SK-N-SH (cell line): ENCODE measurements around the gene SHISA5. TPM values are rescaled to one million over a fixed set of nuclear protein-coding genes. Genes with fewer than 3 reads are reported as not detected.

Experiments used
- CTCF ChIA-PET: fragments of 300-600, 350-600 bp; formaldehyde crosslinking; extraction: SDS; loops from one replicate; lab custom pipeline; 2021; lab: Yijun Ruan, JAX
- POLR2A ChIA-PET: fragments of 350-600 bp; sonication (Branson Sonifier 250); formaldehyde crosslinking; extraction: SDS; loops from one replicate; lab custom pipeline; 2020; ENCODE audit warnings: antibody characterized with exemption, inconsistent platforms; lab: Yijun Ruan, JAX
- DNase-seq: peaks from one replicate; pipeline ENCODE4 v3.0.0; 2012
- H2AFZ ChIP-seq: fragments of 200-600 bp; sonication (generic); 2 replicates; pipeline ENCODE4 v1.8.1; 2016; ENCODE audit warnings: antibody characterized with exemption, mild to moderate bottlenecking, low read depth
- H3F3A ChIP-seq: fragments of 200-600 bp; sonication (generic); replicated peaks from 2 replicates; pipeline ENCODE3; 2016; ENCODE audit warnings: antibody characterized with exemption, mild to moderate bottlenecking; ENCODE audit not compliant: insufficient read depth
- H3K27ac ChIP-seq, 2 experiments: fragments of 200-500 bp in 1 of 2; fragments of 200-600 bp in 1 of 2; sonication (Bioruptor generic) in 1 of 2; sonication (generic), shearing (Covaris generic) in 1 of 2; 2 replicates each; pipeline versions ENCODE4 v1.5.1 to v1.6.1; 2014 to 2016; ENCODE audit warnings: low read depth in 2 of 2, inconsistent platforms in 1 of 2, low read length in 1 of 2, mild to moderate bottlenecking in 1 of 2, mixed read lengths in 1 of 2
- H3K27me3 ChIP-seq: fragments of 200-600 bp; sonication (generic), shearing (Covaris generic); 2 replicates; pipeline ENCODE4 v1.6.1; 2016; ENCODE audit warnings: mixed run types; ENCODE audit not compliant: insufficient read depth
- H3K36me3 ChIP-seq, 2 experiments: fragments of 200-500 bp in 1 of 2; fragments of 200-600 bp in 1 of 2; sonication (Bioruptor generic) in 1 of 2; sonication (generic) in 1 of 2; replicated peaks in 1 of 2; 2 replicates each; pipeline versions ENCODE3 to v1.5.1; 2014 to 2016; ENCODE audit warnings: low read length in 1 of 2, mild to moderate bottlenecking in 1 of 2; ENCODE audit not compliant: insufficient read depth in 2 of 2, control insufficient read depth in 1 of 2
- H3K4me1 ChIP-seq, 2 experiments: fragments of 200-500 bp in 1 of 2; fragments of 200-600 bp in 1 of 2; sonication (Bioruptor generic) in 1 of 2; sonication (generic), shearing (Covaris generic) in 1 of 2; 2 replicates each; pipeline versions ENCODE4 v1.5.1 to v1.6.1; 2014 to 2016; ENCODE audit warnings: low read depth in 1 of 2, low read length in 1 of 2, mixed run types in 1 of 2; ENCODE audit not compliant: insufficient read depth in 2 of 2, control insufficient read depth in 1 of 2
- H3K4me2 ChIP-seq: fragments of 200-600 bp; sonication (generic), shearing (Covaris generic); 2 replicates; pipeline ENCODE4 v1.6.1; 2017; ENCODE audit warnings: mixed run types
- H3K4me3 ChIP-seq, 2 experiments: fragments of 200-500 bp in 1 of 2; fragments of 200-600 bp in 1 of 2; sonication (Bioruptor generic) in 1 of 2; sonication (generic), shearing (Covaris generic) in 1 of 2; 2 replicates each; pipeline versions ENCODE4 v1.5.1 to v1.8.1; 2014 to 2016; ENCODE audit warnings: low read depth in 2 of 2, inconsistent platforms in 1 of 2, low read length in 1 of 2, mild to moderate bottlenecking in 1 of 2, mixed read lengths in 1 of 2, moderate library complexity in 1 of 2
- H3K79me2 ChIP-seq: fragments of 200-600 bp; sonication (generic); 2 replicates; pipeline ENCODE4 v1.8.1; 2017; ENCODE audit warnings: mild to moderate bottlenecking; ENCODE audit not compliant: insufficient read depth
- H3K9ac ChIP-seq: fragments of 200-600 bp; sonication (generic); 2 replicates; pipeline ENCODE4 v1.6.1; 2017; ENCODE audit warnings: mixed run types
- H3K9me2 ChIP-seq: fragments of 200-600 bp; sonication (generic); 2 replicates; pipeline ENCODE4 v1.6.1; 2017; ENCODE audit warnings: mixed run types
- H3K9me3 ChIP-seq: fragments of 200-600 bp; sonication (generic); 2 replicates; pipeline ENCODE4 v1.6.1; 2017; ENCODE audit warnings: mixed run types, mild to moderate bottlenecking, moderate library complexity
- H4K20me1 ChIP-seq: fragments of 200-600 bp; sonication (generic); 2 replicates; pipeline ENCODE4 v1.6.1; 2017; ENCODE audit warnings: mild to moderate bottlenecking, mixed run types; ENCODE audit not compliant: insufficient read depth
- CHD2 ChIP-seq: fragments of 150-350 bp; IDR thresholded peaks from 2 replicates; pipeline ENCODE4 v1.6.1; 2018; ENCODE audit warnings: low read length; ENCODE audit not compliant: partially characterized antibody
- CTCF ChIP-seq: fragments of 200-600 bp; sonication (generic); IDR thresholded peaks from 2 replicates; pipeline ENCODE4 v1.6.1; 2017; ENCODE audit warnings: antibody characterized with exemption, mild to moderate bottlenecking, moderate library complexity
- EP300 ChIP-seq, 2 experiments: IDR thresholded peaks; 2 replicates each; pipeline versions ENCODE4 v1.4.0 to v1.6.1; 2012; ENCODE audit warnings: borderline replicate concordance in 1 of 2, low read depth in 1 of 2, low read length in 1 of 2
- FOXJ3 ChIP-seq: sonication (generic); formaldehyde crosslinking; IDR thresholded peaks from 2 replicates; pipeline ENCODE4 v1.5.1; 2020; ENCODE audit warnings: mild to moderate bottlenecking, missing genetic modification reagents
- FOXM1 ChIP-seq: IDR thresholded peaks from 2 replicates; pipeline ENCODE4 v1.4.0; 2012; ENCODE audit warnings: low read depth, mild to moderate bottlenecking
- GABPA ChIP-seq: IDR thresholded peaks from 2 replicates; pipeline ENCODE4 v1.4.0; 2012; ENCODE audit warnings: low read depth, mild to moderate bottlenecking
- JUND ChIP-seq: IDR thresholded peaks from 2 replicates; pipeline ENCODE4 v1.4.0; 2012
- NFIC ChIP-seq: IDR thresholded peaks from 2 replicates; pipeline ENCODE4 v1.4.0; 2012; ENCODE audit warnings: borderline replicate concordance
- PBX3 ChIP-seq: IDR thresholded peaks from 2 replicates; pipeline ENCODE4; 2012
- RFX5 ChIP-seq: IDR thresholded peaks from 2 replicates; pipeline ENCODE4 v1.6.1; 2012; ENCODE audit warnings: mild to moderate bottlenecking, improper control_type of control experiment, low read length
- SMC3 ChIP-seq: IDR thresholded peaks from 2 replicates; pipeline ENCODE4 v1.6.1; 2012; ENCODE audit warnings: low read depth, low read length, improper control_type of control experiment
- TAF1 ChIP-seq: IDR thresholded peaks from 2 replicates; pipeline ENCODE4 v1.6.1; 2012; ENCODE audit warnings: low read depth, mild to moderate bottlenecking, low read length, moderate library complexity, borderline replicate concordance
- TCF12 ChIP-seq: IDR thresholded peaks from 2 replicates; pipeline ENCODE4 v1.4.0; 2012
- TEAD4 ChIP-seq: IDR thresholded peaks from 2 replicates; pipeline ENCODE4 v1.4.0; 2012; ENCODE audit warnings: mild to moderate bottlenecking, borderline replicate concordance; ENCODE audit not compliant: insufficient read depth
- USF1 ChIP-seq: IDR thresholded peaks from 2 replicates; pipeline ENCODE4 v1.4.0; 2012; ENCODE audit warnings: low read depth, borderline replicate concordance
- WGBS: methylation state at CpG from one replicate; pipeline ENCODE4 v1.1.6; 2017; ENCODE audit warnings: low lambda C conversion rate; 5-methylcytosine and 5-hydroxymethylcytosine counted together
- polyA plus RNA-seq, 3 experiments: library from polyadenylated mRNA; depleted of rRNA; stranded (reverse); fragments of >200 nt; gene quantifications; 2 replicates each; pipeline ENCODE4 v1.2.3, GENCODE V29; 2012
- TF ChIP-seq, protein P1 (sequence below): fragments of 150-350 bp; IDR thresholded peaks from 2 replicates; pipeline ENCODE4 v1.6.1; 2017; ENCODE audit warnings: antibody characterized with exemption, low read length, low read depth, borderline replicate concordance
- TF ChIP-seq, protein P2 (sequence below): IDR thresholded peaks from 2 replicates; pipeline ENCODE4 v1.4.0; 2012; ENCODE audit warnings: low read depth
- TF ChIP-seq, protein P3 (sequence below): IDR thresholded peaks from 2 replicates; pipeline ENCODE4 v1.6.1; 2012; ENCODE audit warnings: mild to moderate bottlenecking, low read depth, low read length, moderate library complexity

SHISA5 gene
- polyA plus RNA-seq, 1 of the 3 experiments (the other 2 are of a cell fraction) = 194 TPM

DNA sequence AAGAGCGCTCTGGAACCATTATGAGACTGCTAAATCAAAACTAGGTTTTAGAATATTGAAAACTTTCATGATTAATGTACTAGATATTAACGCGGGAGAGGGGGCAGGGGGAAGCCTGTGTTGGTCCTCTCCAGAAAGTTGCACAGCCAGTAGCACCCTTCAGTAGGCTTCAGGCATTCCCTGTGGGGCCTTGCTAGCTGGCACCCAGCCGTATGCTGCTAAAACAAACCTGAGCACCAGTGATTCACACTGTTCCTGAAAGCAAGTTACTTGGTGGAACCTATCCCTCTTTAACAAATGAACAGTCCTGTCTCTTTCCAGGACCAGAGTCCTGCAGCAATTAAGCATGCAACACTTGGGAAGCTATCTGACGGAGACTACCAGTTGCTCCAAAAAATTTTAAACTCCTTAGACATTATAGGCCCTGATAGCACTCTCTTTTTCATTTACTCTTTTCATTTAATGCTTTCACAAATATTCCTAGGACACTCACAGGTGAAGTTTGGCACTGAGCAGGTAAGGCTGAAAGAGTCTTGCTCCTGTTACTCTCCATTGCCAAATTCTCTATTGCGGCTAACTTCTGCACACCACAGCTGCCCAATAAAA lies 58.6 kb downstream of the SHISA5 start:
- TF ChIP-seq PBX3 (no peak), USF1 (no peak), NFIC (no peak), EP300 (IDR thresholded peaks at IDR 0.05; ENCODE audit: borderline replicate concordance in 1 of 2, low read depth in 1 of 2, low read length in 1 of 2) (no peak), SMC3 (no peak), TCF12 (no peak), TEAD4 (no peak), GABPA (no peak), CHD2 (no peak), FOXJ3 (CRISPR knock-in tag) (no peak), JUND (no peak), FOXM1 (no peak), RFX5 (no peak), CTCF (no peak), TAF1 (no peak)
- TF ChIP-seq, protein P1, sequence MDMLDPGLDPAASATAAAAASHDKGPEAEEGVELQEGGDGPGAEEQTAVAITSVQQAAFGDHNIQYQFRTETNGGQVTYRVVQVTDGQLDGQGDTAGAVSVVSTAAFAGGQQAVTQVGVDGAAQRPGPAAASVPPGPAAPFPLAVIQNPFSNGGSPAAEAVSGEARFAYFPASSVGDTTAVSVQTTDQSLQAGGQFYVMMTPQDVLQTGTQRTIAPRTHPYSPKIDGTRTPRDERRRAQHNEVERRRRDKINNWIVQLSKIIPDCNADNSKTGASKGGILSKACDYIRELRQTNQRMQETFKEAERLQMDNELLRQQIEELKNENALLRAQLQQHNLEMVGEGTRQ = no peak
- TF ChIP-seq, protein P2, sequence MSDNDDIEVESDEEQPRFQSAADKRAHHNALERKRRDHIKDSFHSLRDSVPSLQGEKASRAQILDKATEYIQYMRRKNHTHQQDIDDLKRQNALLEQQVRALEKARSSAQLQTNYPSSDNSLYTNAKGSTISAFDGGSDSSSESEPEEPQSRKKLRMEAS = no peak
- TF ChIP-seq, protein P3, sequence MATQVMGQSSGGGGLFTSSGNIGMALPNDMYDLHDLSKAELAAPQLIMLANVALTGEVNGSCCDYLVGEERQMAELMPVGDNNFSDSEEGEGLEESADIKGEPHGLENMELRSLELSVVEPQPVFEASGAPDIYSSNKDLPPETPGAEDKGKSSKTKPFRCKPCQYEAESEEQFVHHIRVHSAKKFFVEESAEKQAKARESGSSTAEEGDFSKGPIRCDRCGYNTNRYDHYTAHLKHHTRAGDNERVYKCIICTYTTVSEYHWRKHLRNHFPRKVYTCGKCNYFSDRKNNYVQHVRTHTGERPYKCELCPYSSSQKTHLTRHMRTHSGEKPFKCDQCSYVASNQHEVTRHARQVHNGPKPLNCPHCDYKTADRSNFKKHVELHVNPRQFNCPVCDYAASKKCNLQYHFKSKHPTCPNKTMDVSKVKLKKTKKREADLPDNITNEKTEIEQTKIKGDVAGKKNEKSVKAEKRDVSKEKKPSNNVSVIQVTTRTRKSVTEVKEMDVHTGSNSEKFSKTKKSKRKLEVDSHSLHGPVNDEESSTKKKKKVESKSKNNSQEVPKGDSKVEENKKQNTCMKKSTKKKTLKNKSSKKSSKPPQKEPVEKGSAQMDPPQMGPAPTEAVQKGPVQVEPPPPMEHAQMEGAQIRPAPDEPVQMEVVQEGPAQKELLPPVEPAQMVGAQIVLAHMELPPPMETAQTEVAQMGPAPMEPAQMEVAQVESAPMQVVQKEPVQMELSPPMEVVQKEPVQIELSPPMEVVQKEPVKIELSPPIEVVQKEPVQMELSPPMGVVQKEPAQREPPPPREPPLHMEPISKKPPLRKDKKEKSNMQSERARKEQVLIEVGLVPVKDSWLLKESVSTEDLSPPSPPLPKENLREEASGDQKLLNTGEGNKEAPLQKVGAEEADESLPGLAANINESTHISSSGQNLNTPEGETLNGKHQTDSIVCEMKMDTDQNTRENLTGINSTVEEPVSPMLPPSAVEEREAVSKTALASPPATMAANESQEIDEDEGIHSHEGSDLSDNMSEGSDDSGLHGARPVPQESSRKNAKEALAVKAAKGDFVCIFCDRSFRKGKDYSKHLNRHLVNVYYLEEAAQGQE = no peak
- Histone ChIP-seq H3F3A (peaks cover 32% of the 10 kb centered on the region), H3K4me1 (peaks cover 8 to 22% of the 10 kb centered on the region in 2 experiments), H3K79me2 (peaks cover 69% of the 10 kb centered on the region), H3K27me3 (no peaks in the 10 kb centered on the region), H3K4me2 (peak overlapping the region; percentile 78), H3K4me3 (peak overlapping the region; percentile 77 to 97; a peak in 3 of 4 replicates), H3K9ac (no peak overlapping the region), H3K9me3 (no peaks in the 10 kb centered on the region), H3K36me3 (peaks cover 21 to 27% of the 10 kb centered on the region in 2 experiments), H3K9me2 (no peaks in the 10 kb centered on the region), H3K27ac (no peak overlapping the region), H4K20me1 (peaks cover 9% of the 10 kb centered on the region), H2AFZ (no peak overlapping the region)
- CTCF ChIA-PET = interaction anchor here (1.0 to 6.6 kb wide), 10 partner anchors 10 to 251 kb away, joined by 3 to 57 read pairs (median 5); partner anchors contain the start of gene SLC26A6
- 86% methylated on average over 6 of the region's 6 CpGs for WGBS
- POLR2A ChIA-PET = interaction anchor here (1.2 to 2.1 kb wide), 5 partner anchors 17 to 295 kb away, joined by 3 to 7 read pairs (median 6); no protein-coding TSS in a partner anchor
- DNase-seq = no peak
